ENCODE results near the gene CUX1. TPM values are rescaled to one million over a fixed set of nuclear protein-coding genes. Genes with fewer than 3 reads are reported as not detected.
"Not testable (repeated sequence)": the region's sequence is repeated elsewhere in the genome, so short reads cannot be mapped to it uniquely, and the experiment has no call there.

Gene CUX1
- total RNA-seq, 1 experiment from 2014 or later: 39.6 TPM

GRCh38 chr7:102322202-102322715 is 504.8 kb downstream of the CUX1 start:
- DNase-seq: no peak
- no peak overlapping the region for H2AFZ ChIP-seq (ENCODE audit: low read length)
- BruUV-seq (replicated peaks): no TSS peak
- no peak overlapping the region for H3K4me2 ChIP-seq (ENCODE audit: low read length)
- no peaks in the 10 kb centered on the region for H3K9me2 ChIP-seq (replicated peaks; ENCODE audit: low read length)
- TF ChIP-seq EZH2phosphoT487 (IDR thresholded peaks at IDR 0.05; ENCODE audit: borderline replicate concordance, low read length): no peak
- no peak for TF ChIP-seq EZH2 (IDR thresholded peaks at IDR 0.05; ENCODE audit: low read length, unreplicated experiment)
- TF ChIP-seq CTCF (conservative IDR thresholded peaks at IDR 0.05; ENCODE audit: low read depth, low read length): no peak
- ChIA-PET POLR2A (ENCODE audit: unreplicated experiment) (no interaction called here), CTCF (no interaction called here)
- H3K9ac ChIP-seq (ENCODE audit: low read length): no peak overlapping the region
- intact Hi-C loops (cut with micrococcal nuclease): no loop called here
- H3K9me3 ChIP-seq (ENCODE audit: low read length): no peaks in the 10 kb centered on the region
- no peaks in the 10 kb centered on the region for H3F3A ChIP-seq (ENCODE audit: low read length, unreplicated experiment)
- no peaks in the 10 kb centered on the region for H4K20me1 ChIP-seq (ENCODE audit: low read length)
- H3K4me1 ChIP-seq (ENCODE audit: insufficient read depth, low read length): no peaks in the 10 kb centered on the region
- H3K27ac ChIP-seq (ENCODE audit: low read length): no peak overlapping the region
- H3K27me3 ChIP-seq (ENCODE audit: low read length): no peaks in the 10 kb centered on the region
- no peak overlapping the region for H3K4me3 ChIP-seq (ENCODE audit: low read length)
- no peak for ATAC-seq
- H3K36me3 ChIP-seq (ENCODE audit: low read depth, low read length): no peaks in the 10 kb centered on the region
- H3K79me2 ChIP-seq (ENCODE audit: low read length): no peaks in the 10 kb centered on the region

- H3K9me3 ChIP-seq (ENCODE audit: low read length): no peaks in the 10 kb centered on the region
- H3K4me1 ChIP-seq (ENCODE audit: insufficient read depth, low read length): no peaks in the 10 kb centered on the region
- no peaks in the 10 kb centered on the region for H3K9me2 ChIP-seq (replicated peaks; ENCODE audit: low read length)
- H3K27me3 ChIP-seq (ENCODE audit: low read length): no peaks in the 10 kb centered on the region
- BruUV-seq (replicated peaks): no TSS peak
- no peak overlapping the region for H3K9ac ChIP-seq (ENCODE audit: low read length)
- no peak overlapping the region for H3K4me3 ChIP-seq (ENCODE audit: low read length)
- no peaks in the 10 kb centered on the region for H3F3A ChIP-seq (ENCODE audit: low read length, unreplicated experiment)
- no peaks in the 10 kb centered on the region for H3K36me3 ChIP-seq (ENCODE audit: low read depth, low read length)
- no peaks in the 10 kb centered on the region for H4K20me1 ChIP-seq (ENCODE audit: low read length)
- ATAC-seq (no peak), DNase-seq (no peak)
- H3K79me2 ChIP-seq (ENCODE audit: low read length): no peaks in the 10 kb centered on the region
- H2AFZ ChIP-seq (ENCODE audit: low read length): no peak overlapping the region
- no peak overlapping the region for H3K4me2 ChIP-seq (ENCODE audit: low read length)
- intact Hi-C loops (cut with micrococcal nuclease): no loop called here
- POLR2A ChIA-PET (ENCODE audit: unreplicated experiment): no interaction called here
- CTCF ChIA-PET: no interaction called here
- no peak for TF ChIP-seq CTCF (conservative IDR thresholded peaks at IDR 0.05; ENCODE audit: low read depth, low read length)
- TF ChIP-seq EZH2phosphoT487 (IDR thresholded peaks at IDR 0.05; ENCODE audit: borderline replicate concordance, low read length): no peak
- TF ChIP-seq EZH2 (IDR thresholded peaks at IDR 0.05; ENCODE audit: low read length, unreplicated experiment): no peak
- H3K27ac ChIP-seq (ENCODE audit: low read length): no peak overlapping the region
Observed at GRCh38 chr7:102323914-102324195, 506.4 kb downstream of the CUX1 start.

GRCh38 chr7:102325106-102325505 is 507.7 kb downstream of the CUX1 start:
- ATAC-seq; POLR2A ChIA-PET (ENCODE audit: unreplicated experiment); H3K36me3 ChIP-seq (ENCODE audit: low read depth, low read length); H3K9me3 ChIP-seq (ENCODE audit: low read length); H3K79me2 ChIP-seq (ENCODE audit: low read length); intact Hi-C loops (cut with micrococcal nuclease); H3K9ac ChIP-seq (ENCODE audit: low read length); CTCF ChIA-PET; H3K4me3 ChIP-seq (ENCODE audit: low read length); H3K9me2 ChIP-seq (replicated peaks; ENCODE audit: low read length); H3F3A ChIP-seq (ENCODE audit: low read length, unreplicated experiment); BruUV-seq (replicated peaks); H3K4me1 ChIP-seq (ENCODE audit: insufficient read depth, low read length); H3K27me3 ChIP-seq (ENCODE audit: low read length); H4K20me1 ChIP-seq (ENCODE audit: low read length); H2AFZ ChIP-seq (ENCODE audit: low read length); H3K27ac ChIP-seq (ENCODE audit: low read length); DNase-seq; H3K4me2 ChIP-seq (ENCODE audit: low read length): not testable (repeated sequence)
